ENCODE measurements around the gene FCGBP.
A peak's percentile ranks its signal among the peaks of the same experiment; 100 is the strongest.
"Not testable (repeated sequence)": the region's sequence is repeated elsewhere in the genome, so short reads cannot be mapped to it uniquely, and the experiment has no call there.

FCGBP gene

DNA sequence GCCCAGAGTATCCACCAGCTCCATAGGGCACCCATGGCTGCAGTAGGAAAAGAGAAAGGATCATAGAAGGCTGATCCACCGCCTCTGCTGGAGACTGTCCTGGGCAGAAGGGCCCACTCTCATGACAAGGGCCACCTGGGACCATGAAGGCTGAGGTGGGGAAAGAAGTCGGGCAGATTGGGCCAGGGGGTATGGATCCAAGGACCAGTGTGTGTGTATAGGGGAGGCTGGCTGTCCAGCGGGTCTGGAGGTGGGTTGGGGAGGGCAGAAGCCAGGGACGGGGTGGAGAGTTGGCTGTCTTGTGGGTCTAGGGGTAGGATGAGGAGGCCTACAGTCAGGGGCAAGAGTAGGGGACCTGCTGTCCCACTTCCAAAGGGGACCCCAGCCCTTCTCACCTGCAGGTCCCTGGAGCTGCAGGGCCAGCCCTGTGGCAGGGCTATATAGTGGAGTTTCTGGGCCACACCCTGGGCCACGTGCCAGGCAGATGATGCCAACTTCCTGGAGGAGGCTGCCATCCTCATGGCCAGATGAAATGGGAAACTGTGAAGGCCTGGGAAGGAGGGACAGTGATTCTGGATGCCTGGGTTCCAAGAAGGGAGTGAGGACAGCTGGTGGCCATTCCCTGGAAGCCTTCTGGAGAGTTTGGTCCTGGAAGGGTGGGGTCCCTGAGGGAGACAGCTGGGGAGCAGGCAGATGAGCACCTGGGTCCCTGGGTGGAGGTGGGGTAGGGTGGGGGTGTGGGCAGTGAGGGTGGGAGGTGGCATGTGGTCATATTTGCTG is at the start of gene FCGBP:
TSS of gene FCGBP (minus strand) at position 51 of the 780 bp plus-strand sequence.
- no peak for DNase-seq

DNA sequence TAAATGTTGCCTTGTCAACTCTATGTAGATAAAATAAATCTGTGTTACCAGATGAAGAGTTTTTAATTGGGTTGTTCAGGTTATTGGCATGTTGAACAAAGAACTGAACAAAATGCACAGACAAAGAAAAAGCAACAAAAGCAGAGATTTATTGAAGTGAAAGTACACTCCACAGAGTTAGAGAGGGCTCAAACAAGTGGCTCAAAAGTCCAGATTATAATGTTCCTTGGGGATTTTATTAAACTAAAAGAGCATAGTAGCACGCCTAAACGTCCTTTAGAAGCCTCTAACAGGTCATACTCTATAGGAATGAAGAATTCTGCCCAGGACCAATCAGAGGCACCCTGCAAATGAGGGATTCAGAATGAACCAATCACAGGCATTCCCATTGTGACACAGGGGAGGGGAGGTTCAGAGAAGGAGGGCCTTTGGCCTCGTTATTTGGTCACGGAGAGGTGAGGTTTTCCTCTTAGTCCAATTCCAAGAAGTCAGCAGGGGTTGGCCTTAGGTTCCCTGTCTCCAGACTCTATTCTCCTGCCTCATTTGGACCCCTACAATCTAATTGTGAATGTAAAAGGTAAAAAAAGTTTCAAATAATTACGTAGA is 49.4 kb upstream of the FCGBP start:
- no peak for DNase-seq

DNA sequence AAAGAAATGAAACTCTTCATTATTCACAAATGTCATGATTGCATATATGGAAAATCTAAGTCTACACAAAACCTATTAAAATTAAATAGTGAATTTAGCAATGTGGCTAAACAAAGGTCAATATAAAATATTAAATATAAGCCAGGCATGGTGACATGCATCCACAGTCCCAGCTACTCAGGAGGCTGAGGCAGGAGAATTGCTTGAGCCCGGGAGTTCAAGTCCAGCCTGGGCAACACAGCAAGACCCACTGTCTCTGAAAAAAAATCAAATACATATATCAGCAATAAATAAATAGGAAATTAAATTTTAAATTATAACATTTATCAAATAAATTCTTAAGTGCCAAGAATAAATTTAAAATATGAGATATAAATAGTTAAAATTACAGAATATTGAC is 48.4 kb upstream of the FCGBP start:
- DNase-seq = no peak

DNA sequence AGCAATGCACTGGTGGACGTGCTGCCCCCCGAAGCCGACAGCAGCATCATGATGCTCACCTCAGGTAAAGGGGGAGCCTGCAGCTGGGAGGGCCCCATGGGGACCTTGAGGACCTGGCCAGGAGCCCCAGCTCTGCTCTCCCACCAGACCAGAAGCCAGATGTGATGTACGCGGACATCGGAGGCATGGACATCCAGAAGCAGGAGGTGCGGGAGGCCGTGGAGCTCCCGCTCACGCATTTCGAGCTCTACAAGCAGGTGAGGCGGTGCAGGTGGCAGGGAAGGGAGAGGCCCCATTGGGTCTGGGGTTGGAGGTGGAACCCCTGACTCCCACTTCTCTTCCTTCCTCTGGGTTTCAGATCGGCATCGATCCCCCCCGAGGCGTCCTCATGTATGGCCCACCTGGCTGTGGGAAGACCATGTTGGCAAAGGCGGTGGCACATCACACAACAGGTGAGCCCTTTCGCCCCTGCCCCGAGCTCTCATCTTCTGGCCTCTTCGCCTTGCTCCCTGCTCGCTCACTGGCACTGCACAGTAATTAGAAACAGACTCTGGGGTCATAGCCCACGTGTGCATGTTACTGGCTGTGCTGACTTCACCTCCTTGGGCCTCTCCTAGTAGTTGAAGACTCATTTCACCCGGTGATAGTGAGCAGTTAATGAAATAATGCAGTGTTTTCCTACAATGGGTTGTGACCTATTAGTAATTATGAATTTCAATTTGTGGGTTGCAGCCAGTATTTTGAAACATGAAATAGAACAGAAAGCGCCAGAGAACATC is 40.1 kb upstream of the FCGBP start:
- no peak for DNase-seq

DNA sequence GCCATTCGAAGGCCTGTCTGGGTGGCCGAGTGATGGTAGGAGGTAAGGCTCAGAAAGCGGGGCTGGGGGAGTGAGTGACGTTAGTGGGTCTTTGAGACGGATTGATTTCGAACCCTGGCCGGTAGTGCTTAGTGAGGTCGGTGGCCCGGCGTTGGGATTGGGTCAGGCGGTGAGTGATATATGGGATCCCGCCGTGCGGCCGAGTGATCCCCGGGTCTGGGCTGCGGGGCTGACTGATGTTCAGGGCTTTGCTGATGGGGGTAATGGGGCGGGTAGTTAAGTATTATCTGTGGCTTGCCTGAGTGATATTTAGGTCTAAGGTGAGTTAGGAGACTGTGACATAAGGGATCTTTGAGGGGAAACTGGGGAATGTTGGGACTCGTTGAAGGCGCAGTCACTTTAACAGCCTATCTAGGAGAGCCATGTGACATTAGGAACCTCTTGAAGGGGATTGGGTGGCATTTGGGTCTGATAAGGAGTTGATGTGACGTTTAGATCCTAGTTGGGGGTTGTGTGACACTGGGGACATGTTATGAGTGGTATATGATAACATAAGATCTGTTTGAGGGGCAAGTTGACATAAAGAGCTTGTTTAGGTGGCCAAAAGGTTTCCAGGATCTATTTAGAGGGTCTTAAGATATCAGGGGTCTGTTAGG is 37.1 kb upstream of the FCGBP start:
- DNase-seq = no peak

DNA sequence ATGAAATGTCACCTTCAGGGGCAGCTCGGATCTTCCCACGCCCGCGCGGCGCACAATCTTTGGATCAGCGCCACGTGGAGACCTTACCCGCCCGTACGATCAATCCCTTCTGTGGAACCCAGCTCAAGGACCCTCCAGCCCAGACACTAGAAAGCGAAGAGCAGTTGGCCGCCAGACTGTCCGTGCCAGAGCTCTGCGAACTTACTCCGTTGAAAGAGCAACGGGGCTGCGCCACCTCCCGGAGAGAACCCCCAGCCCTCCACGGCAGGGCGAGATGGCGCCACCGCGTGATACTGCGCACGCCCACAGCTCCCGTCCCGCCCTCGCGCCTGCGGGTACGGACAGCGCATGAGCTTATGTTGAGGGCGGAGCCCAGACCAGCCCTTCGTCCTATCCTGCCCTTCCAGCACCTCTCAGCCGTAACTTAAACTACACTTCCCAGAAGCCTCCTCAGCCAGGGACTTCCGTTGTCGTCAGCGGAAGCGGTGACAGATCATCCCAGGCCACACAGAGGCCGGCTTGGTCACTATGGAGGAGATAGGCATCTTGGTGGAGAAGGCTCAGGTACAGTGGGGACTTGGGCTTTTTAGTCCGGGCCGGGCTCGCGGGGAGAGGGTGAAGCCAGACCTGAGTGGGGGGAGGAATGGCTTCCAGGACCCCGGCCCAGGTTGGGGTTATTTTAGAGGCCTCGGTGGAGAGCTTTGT is 36.4 kb upstream of the FCGBP start, which contains the start of gene PSMC4:
TSS of gene PSMC4 (plus strand) at position 491 of the 705 bp plus-strand sequence. CDS start at position 529, 38 bp downstream.
- peak; percentile 99 for DNase-seq

DNA sequence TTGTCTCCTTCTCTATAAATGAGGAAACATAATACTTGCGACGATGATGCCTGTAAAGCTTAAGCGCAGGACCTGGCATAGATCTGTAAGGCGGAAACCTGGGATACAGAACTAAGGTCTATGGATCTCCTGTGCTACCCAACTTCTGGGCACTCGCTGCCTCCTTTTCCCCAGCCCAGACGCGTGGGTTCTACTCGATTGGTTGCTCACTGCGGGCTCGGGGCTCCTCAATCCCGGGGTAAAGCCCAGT is 35.9 kb upstream of the FCGBP start:
- DNase-seq = no peak

DNA sequence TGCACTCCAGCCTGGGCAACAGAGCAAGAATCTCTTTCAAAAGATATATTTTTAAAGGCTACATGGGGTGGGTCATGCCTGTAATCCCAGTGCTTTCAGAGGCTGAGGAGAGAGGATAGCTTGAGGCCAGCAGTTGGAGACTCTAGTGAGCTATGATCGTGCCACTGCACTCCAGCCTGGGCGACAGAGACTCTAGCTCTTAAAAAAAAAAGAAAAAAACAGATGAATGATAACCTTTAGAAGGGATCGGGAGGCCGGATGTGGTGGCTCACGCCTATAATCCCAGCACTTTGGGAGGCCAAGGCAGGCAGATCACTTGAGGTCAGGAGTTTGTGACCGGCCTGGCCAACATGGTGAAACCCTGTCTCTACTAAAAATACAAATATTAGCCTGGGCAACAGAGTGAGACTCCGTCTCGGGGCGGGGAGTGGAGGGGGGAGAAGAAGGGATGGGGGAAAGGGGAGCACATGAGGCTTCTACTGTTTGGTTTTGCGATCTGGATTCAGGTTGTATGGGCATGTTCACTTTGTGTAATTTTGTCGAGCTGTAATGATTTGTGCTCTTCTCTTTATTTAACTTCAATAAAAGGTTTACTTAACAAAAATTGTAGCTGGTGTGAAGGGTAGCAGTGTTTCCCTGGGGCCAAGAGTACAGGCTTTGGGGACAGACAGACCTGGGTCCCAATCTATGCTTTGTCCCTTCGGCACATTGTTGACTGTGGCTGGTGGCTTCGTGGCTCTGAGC is 35.4 kb upstream of the FCGBP start:
- no peak for DNase-seq

DNA sequence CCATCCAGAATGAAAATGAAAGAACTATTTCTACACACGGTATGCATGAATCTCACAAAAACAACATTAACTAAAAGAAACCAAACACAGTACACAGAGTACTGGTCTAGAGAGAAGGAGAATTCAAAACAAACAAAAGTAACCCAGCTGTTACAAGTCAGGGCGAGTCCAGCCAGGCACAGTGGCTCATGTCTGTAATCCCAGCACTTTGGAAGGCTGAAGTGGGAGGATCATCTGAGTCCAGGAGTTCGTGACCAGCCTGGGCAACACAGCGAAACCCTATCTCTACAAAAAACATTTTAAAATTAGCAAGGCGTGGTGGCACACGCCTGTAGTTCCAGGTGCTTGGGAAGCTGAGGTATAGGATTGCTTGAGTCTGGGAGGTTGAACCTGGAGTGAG is 34.8 kb upstream of the FCGBP start:
- no peak for DNase-seq

DNA sequence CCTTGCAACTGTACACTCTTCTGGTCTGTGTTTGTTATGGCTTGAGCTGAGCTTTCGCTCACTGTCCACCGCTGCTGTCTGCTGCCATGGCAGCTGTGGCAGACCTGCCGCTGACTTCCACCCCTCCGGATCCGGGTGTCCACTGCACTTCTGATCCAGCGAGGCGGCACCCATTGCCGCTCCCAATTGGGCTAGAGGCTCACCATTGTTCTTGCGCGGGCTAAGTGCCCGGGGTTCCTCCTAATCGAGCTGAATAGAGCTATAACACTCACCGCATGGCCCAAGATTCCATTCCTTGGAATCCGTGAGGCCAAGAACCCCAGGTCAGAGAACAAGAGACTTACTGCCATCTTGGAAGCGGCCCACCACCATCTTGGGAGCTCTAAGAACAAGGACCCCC is 34.4 kb upstream of the FCGBP start:
- DNase-seq = no peak

DNA sequence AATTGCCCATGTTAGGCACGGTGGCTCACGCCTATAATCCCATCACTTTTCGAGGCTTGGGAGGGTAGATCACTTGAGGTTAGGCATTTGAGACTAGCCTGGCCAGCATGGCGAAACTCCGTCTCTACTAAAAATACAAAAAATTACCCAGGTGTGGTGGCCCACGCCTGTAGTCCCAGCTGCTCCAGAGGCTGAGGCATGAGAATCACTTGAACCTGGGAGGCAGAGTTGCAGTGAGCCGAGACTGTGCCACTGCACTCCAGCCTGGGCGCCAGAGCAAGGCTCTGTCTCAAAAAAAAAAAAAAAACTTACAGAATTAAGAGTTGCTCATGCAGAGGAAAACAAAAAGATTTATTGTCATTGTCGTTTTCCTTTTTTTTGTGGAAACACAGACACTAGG is 33.1 kb upstream of the FCGBP start:
- no peak for DNase-seq

DNA sequence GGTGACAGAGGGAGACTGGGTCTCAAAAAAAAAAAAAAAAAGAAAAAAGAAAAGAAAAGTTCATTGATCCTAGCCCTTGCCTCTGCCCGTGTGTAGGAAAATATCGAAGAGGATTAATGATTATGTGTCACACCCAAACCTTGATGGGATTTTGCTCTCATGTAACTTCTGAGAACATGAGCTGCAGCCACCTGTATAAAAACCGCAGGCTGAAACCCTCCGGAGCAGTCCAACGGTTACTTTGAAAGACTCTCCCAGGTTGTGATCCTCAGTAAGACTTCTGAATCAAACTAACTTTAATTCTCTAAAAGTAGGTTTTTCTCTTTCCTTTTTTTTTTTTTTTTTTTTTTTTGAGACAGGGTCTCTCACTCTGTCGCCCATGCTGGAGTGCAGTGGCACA is 32.2 kb upstream of the FCGBP start:
- DNase-seq = no peak

DNA sequence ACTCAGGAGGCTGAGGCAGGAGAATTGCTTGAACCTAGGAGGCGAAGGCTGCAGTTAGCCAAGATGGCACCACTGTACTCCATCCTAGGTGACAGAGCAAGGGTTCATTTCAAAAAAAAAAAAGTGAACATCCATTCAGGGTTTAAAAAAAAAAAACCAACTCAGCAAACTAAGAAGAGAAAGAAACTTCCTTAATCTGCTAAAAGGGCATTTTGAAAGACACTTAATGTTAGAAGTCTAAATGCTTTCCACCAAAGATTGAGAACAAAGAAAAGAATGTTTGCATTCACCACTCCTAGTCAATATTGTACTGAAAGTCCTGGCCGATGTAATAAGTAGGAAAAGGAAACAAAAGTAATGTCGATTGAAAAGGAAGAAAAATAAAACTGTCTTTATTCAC is 29.5 kb upstream of the FCGBP start:
- no peak for DNase-seq

DNA sequence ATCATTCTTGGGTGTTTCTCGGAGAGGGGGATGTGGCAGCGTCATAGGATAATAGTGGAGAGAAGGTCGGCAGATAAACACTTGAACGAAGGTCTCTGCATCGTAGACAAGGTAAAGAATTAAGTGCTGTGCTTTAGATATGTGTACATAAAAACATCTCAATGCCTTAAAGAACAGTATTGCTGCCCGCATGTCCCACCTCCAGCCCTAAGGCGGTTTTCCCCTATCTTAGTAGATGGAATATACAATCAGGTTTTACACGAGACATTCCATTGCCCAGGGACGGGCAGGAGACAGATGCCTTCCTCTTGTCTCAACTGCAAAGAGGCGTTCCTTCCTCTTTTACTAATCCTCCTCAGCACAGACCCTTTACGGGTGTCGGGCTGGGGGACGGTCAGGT is 25.0 kb upstream of the FCGBP start:
- DNase-seq = not testable (repeated sequence)

DNA sequence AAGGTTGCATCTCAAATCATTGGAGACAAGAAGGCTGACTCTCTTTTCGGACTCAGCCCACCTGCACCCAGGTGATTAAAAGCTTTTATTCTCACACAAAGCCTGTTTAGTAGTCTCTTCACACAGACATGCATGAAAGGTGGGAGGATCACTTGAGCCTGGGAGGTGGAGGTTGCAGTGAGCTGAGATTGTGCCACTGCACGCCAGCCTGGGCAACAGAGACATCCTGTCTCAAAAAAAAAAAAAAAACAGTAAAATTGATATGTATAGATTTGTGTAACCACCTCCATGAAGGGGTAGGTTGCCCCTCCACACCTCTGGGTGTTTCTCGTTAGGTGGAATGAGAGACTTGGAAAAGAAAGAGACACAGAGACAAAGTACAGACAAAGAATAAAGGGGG is 24.5 kb upstream of the FCGBP start:
- DNase-seq = not testable (repeated sequence)

DNA sequence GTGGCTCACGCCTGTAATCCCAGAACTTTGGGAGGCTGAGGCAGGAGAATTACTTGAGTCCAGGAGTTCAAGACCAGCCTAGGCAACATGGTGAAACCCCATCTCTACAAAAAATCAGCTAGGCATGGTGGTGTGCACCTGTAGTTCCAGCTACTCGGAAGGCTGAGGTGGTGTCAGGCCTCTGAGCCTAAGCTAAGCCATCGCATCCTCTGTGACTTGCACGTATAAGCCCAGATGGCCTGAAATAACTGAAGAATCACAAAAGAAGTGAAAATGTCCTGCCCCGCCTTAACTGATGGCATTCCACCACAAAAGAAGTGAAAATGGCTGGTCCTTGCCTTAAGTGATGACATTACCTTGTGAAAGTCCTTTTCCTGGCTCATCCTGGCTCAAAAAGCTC is 23.5 kb upstream of the FCGBP start:
- DNase-seq = not testable (repeated sequence)

DNA sequence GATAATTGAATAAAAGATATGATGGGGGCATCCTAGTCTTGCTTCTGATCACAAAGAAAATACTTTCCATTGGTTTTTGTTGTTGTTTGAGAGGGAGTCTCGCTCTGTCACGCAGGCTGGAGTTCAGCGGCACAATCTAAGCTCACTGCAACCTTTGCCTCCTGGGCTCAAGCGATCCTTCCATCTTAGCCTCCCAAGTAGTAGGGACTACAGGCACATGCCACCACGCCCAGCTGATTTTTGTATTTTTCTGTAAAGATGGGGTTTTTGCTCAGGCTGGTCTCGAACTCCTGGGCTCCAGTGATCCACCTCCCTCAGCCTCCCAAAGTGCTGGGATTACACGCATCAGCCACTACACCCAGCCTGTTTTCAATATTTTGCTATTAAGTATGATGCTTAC is 19.5 kb upstream of the FCGBP start:
- no peak for DNase-seq

DNA sequence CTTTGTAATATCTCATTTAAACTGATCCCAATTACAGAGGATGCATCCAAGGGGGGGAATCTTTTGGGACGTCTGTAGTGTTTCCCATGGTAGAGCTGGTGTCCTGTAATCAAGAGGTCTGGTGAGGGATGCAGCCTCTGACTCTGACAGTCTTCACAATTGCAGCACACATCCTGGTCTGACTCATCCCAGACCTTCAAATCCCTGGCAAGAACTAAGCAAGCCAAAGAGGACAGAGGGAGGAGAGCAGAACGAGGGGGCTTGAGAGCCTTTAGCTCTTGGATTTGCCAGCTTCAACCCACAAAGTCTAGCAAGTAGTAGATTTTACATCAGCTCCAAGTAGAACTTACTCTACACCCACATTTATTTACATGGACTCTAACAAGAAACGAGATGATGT is 17.3 kb upstream of the FCGBP start:
- peak; percentile 48 for DNase-seq

DNA sequence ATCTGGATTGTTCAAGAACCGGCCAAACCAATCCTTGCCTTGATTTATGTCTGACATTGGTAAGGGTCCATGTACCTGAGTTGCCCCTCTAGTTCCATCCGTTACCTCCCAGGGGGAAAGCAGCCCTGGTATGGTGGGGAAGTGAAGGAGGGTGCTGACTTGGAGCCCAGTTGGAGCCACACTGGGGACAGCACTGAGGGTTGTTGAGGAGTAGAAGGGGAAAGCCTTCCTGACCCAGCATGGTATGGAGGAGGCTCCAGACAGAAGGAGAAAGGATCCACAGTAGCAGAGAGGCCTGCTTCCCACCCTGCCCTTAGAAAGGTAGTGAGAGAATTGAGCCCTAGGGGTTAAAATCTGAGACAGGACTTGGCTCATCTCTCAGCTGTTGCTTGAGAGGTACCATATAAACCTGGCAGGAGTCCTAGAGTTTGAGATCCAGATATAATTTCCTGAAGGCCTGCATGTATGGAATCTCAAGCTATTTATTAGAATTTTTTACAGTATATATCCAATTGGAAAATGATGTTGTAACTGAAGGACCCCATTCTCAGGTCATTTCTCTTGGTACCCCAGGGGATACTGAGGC is 16.7 kb upstream of the FCGBP start:
- no peak for DNase-seq

DNA sequence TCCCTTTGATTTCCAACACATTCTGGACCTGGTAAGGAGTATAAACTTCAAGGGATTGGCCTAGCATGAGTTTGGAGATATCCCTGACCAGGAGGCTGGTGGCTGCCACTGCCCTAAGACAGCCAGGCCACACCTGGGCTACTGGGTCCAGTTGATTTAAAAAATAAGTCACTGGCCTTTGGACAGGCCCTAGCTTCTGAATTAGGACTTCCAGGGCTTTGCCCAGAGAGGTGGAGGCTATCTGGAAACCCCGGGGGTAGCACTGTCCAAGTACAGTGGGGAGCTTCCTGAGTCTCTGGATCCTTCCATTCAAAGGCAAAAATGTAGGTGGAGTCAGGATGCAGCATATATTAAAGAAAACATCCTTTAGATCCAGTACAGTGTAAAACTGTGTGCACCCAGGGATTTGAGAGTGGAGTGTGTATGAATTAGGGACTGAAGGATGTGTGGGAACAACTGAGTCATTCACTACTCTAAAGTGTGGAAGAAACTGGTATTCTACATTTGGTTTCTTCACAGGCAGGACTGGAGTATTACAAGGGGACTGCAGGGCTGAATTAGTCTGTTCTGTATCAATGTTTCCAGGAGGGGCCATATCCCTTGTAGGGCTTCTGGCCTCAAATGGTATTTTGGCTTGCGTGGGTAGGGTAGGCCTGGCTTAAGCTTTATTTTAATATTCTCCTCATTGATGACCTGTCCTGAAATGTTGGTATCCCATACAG is 14.8 kb upstream of the FCGBP start:
- no peak for DNase-seq

DNA sequence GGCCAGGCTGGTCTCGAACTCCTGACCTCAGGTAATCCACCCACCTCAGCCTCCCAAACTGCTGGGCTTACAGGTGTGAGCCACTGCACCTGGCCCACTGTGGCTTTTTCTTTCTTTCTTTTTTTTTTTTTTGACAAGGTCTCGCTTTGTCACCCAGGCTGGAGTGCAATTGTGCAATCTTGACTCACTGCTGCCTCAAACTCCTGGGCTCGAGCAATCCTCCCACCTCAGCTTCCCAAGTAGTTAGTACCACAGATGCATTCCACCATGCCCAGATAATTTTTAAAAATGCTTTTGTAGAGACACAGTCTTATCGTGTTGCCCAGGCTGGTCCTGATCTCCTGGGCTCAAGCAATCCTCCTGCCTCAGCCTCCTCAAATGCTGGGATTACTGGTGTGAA is 12.1 kb upstream of the FCGBP start:
- DNase-seq = peak; percentile 17
